WERI-Rb-1 (cell line): ENCODE data around the gene BAG1.

Source experiments
- DNase-seq: peaks from one replicate; pipeline ENCODE4 v3.0.0-alpha.2; 2020
- H3K27ac ChIP-seq: fragments of 250-450 bp; sonication (Bioruptor Pico); 2 replicates; pipeline ENCODE4 v1.5.1; 2020; ENCODE audit warnings: mild to moderate bottlenecking, moderate library complexity
- H3K27me3 ChIP-seq: fragments of 250-450 bp; sonication (Bioruptor Pico); 2 replicates; pipeline ENCODE4 v1.5.1; 2021; ENCODE audit warnings: mild to moderate bottlenecking, low read depth, moderate library complexity; ENCODE audit not compliant: insufficient read depth, severe bottlenecking
- H3K36me3 ChIP-seq: fragments of 250-450 bp; sonication (Bioruptor Pico); 2 replicates; pipeline ENCODE4 v1.5.1; 2020; ENCODE audit warnings: mild to moderate bottlenecking, moderate library complexity
- H3K4me3 ChIP-seq: 2 replicates; pipeline ENCODE4 v1.5.1; 2011; ENCODE audit warnings: low read depth, mild to moderate bottlenecking, control low read depth, low read length
- H3K9me3 ChIP-seq: fragments of 250-450 bp; sonication (Bioruptor Pico); 2 replicates; pipeline ENCODE4 v1.5.1; 2021; ENCODE audit warnings: mild to moderate bottlenecking, moderate library complexity; ENCODE audit not compliant: severe bottlenecking
- CTCF ChIP-seq: IDR thresholded peaks from 2 replicates; pipeline ENCODE4 v1.5.1; 2011; ENCODE audit warnings: low read depth, mild to moderate bottlenecking, control low read depth, inconsistent platforms, low read length

Gene BAG1

GRCh38 chr9:33239921-33240320, 24.6 kb downstream of the BAG1 start, which contains the start of gene SPINK4:
Gene SPINK4, plus strand, starts transcription at chr9:33240167. Its CDS starts 42 bp downstream, at chr9:33240209.
- DNase-seq, result peak; percentile 98
- Histone ChIP-seq H3K9me3 (no peaks in the 10 kb centered on the region), H3K36me3 (no peaks in the 10 kb centered on the region), H3K27me3 (no peaks in the 10 kb centered on the region), H3K27ac (peak within 1 kb of the TSS; percentile 92), H3K4me3 (peak within 1 kb of the TSS; percentile 22)
- TF ChIP-seq CTCF, result no peak

GRCh38 chr9:33236571-33236970, 27.9 kb downstream of the BAG1 start:
- H3K36me3 ChIP-seq, result no peaks in the 10 kb centered on the region
- no peak overlapping the region for H3K4me3 ChIP-seq
- TF ChIP-seq CTCF, result no peak
- H3K9me3 ChIP-seq, result no peaks in the 10 kb centered on the region
- H3K27ac ChIP-seq, result no peak overlapping the region; the same call in 1 of the 2 replicates
- no peak for DNase-seq
- H3K27me3 ChIP-seq, result no peaks in the 10 kb centered on the region

- Histone ChIP-seq H3K9me3 (no peaks in the 10 kb centered on the region), H3K27me3 (no peaks in the 10 kb centered on the region), H3K27ac (no peak overlapping the region), H3K36me3 (no peaks in the 10 kb centered on the region), H3K4me3 (no peak overlapping the region)
- TF ChIP-seq CTCF, result no peak
- DNase-seq, result no peak
These were observed 29.7 kb downstream of the BAG1 start for GRCh38 chr9:33234511-33235467.

GRCh38 chr9:33233626-33234342, 30.7 kb downstream of the BAG1 start:
- Histone ChIP-seq H3K36me3 (no peaks in the 10 kb centered on the region), H3K27me3 (no peaks in the 10 kb centered on the region), H3K9me3 (no peaks in the 10 kb centered on the region), H3K4me3 (no peak overlapping the region), H3K27ac (no peak overlapping the region)
- DNase-seq, result no peak
- TF ChIP-seq CTCF, result no peak

- DNase-seq, result no peak
- Histone ChIP-seq H3K9me3 (no peaks in the 10 kb centered on the region), H3K27me3 (no peaks in the 10 kb centered on the region), H3K36me3 (no peaks in the 10 kb centered on the region), H3K4me3 (no peak overlapping the region), H3K27ac (no peak overlapping the region)
- no peak for TF ChIP-seq CTCF
These were observed 31.7 kb downstream of the BAG1 start for GRCh38 chr9:33232815-33233214.
